ENCODE data around the gene CEP128. TPM values are rescaled to one million over a fixed set of nuclear protein-coding genes. Genes with fewer than 3 reads are reported as not detected.

Gene CEP128
- total RNA-seq, 1 experiment from 2014 or later: 29.3 TPM

- Histone ChIP-seq H3K4me3 (no peak overlapping the region), H3K4me1 (replicated peaks; ENCODE audit: insufficient read depth) (no peaks in the 10 kb centered on the region), H3K79me2 (ENCODE audit: low read depth) (no peaks in the 10 kb centered on the region), H3K9me2 (ENCODE audit: insufficient read depth) (no peaks in the 10 kb centered on the region; the same call in 1 of the 2 replicates), H4K20me1 (ENCODE audit: insufficient read depth) (no peaks in the 10 kb centered on the region), H3K9me3 (ENCODE audit: insufficient read depth, low read depth) (no peaks in the 10 kb centered on the region), H3F3A (ENCODE audit: insufficient read depth, low read depth) (no peaks in the 10 kb centered on the region), H3K36me3 (ENCODE audit: low read depth) (no peaks in the 10 kb centered on the region), H2AFZ (no peak overlapping the region), H3K4me2 (no peak overlapping the region), H3K27me3 (ENCODE audit: insufficient read depth, low read depth) (no peaks in the 10 kb centered on the region), H3K27ac (no peak overlapping the region)
- ChIA-PET POLR2A (ENCODE audit: unreplicated experiment) (no interaction called here), CTCF (no interaction called here)
- BruUV-seq (replicated peaks): no TSS peak
- intact Hi-C loops (cut with micrococcal nuclease; ENCODE audit: unreplicated experiment): no loop called here
- no peak for DNase-seq
- no peak for TF ChIP-seq CTCF (conservative IDR thresholded peaks at IDR 0.05)
- no peak for TF ChIP-seq EZH2 (IDR thresholded peaks at IDR 0.05; ENCODE audit: low read depth)
These were observed 38.9 kb downstream of the CEP128 start for GRCh38 chr14:80902608-80903007.

DNA sequence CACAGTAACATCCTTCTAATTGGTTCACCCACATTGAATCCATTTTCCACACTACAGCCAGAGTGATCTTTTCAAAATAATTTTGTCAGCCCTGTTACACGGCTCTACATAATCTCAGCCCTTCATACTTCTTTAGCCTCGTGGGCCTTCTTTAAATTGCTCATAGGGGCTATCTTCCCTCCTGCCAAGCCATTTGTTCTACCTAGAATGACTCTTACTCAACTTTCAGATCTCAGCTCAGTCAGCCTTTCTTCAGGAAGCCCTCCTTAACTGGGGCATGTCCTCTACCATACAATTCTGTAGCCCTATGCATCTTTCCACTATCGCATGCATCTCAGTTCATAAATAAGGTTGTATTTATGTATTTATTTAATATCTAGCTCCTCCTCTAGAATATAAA is 39.7 kb downstream of the CEP128 start:
- Histone ChIP-seq H2AFZ (no peak overlapping the region), H4K20me1 (ENCODE audit: insufficient read depth) (no peaks in the 10 kb centered on the region), H3K27me3 (ENCODE audit: insufficient read depth, low read depth) (no peaks in the 10 kb centered on the region), H3K36me3 (ENCODE audit: low read depth) (no peaks in the 10 kb centered on the region), H3K4me1 (replicated peaks; ENCODE audit: insufficient read depth) (no peaks in the 10 kb centered on the region), H3K79me2 (ENCODE audit: low read depth) (no peaks in the 10 kb centered on the region), H3K4me2 (no peak overlapping the region), H3K4me3 (no peak overlapping the region), H3K9me2 (ENCODE audit: insufficient read depth) (no peaks in the 10 kb centered on the region; the same call in 1 of the 2 replicates), H3K27ac (no peak overlapping the region), H3K9me3 (ENCODE audit: insufficient read depth, low read depth) (no peaks in the 10 kb centered on the region), H3F3A (ENCODE audit: insufficient read depth, low read depth) (no peaks in the 10 kb centered on the region)
- no peak for TF ChIP-seq EZH2 (IDR thresholded peaks at IDR 0.05; ENCODE audit: low read depth)
- no peak for TF ChIP-seq CTCF (conservative IDR thresholded peaks at IDR 0.05)
- no peak for DNase-seq
- intact Hi-C loops (cut with micrococcal nuclease; ENCODE audit: unreplicated experiment): no loop called here
- BruUV-seq (replicated peaks): no TSS peak
- ChIA-PET CTCF (no interaction called here), POLR2A (ENCODE audit: unreplicated experiment) (no interaction called here)

DNA sequence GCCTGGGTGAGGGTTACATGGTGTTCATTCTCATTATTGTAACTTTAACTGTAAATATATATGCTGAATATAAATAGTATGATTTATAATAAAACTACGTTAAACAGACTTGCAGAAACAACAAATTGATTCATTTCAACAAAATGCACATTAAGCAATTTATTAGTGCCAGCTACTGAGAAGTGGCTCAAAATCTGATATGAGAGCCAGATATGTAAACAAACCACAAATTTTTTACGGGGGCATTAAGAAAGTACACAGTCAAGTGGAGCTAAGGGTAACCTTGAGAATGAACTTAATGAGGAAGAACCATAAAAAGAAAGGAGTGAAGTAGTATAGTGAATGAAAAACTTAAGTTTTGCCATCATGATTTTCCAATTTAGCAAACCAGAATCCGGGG is 40.3 kb downstream of the CEP128 start:
- Histone ChIP-seq H4K20me1 (ENCODE audit: insufficient read depth) (no peaks in the 10 kb centered on the region), H2AFZ (no peak overlapping the region), H3K9me2 (ENCODE audit: insufficient read depth) (no peaks in the 10 kb centered on the region; the same call in 1 of the 2 replicates), H3K79me2 (ENCODE audit: low read depth) (no peaks in the 10 kb centered on the region), H3K27ac (no peak overlapping the region), H3K4me2 (no peak overlapping the region), H3K4me1 (replicated peaks; ENCODE audit: insufficient read depth) (no peaks in the 10 kb centered on the region), H3K9me3 (ENCODE audit: insufficient read depth, low read depth) (no peaks in the 10 kb centered on the region), H3K4me3 (no peak overlapping the region), H3K27me3 (ENCODE audit: insufficient read depth, low read depth) (no peaks in the 10 kb centered on the region), H3F3A (ENCODE audit: insufficient read depth, low read depth) (no peaks in the 10 kb centered on the region), H3K36me3 (ENCODE audit: low read depth) (no peaks in the 10 kb centered on the region)
- intact Hi-C loops (cut with micrococcal nuclease; ENCODE audit: unreplicated experiment): no loop called here
- DNase-seq: no peak
- no peak for TF ChIP-seq EZH2 (IDR thresholded peaks at IDR 0.05; ENCODE audit: low read depth)
- TF ChIP-seq CTCF (conservative IDR thresholded peaks at IDR 0.05): no peak
- POLR2A ChIA-PET (ENCODE audit: unreplicated experiment): no interaction called here
- BruUV-seq (replicated peaks): no TSS peak
- CTCF ChIA-PET: no interaction called here

All from PC-9 (cell line).